Central memory CD8-positive, alpha-beta T cell (primary cell): ENCODE data around the gene MAMDC2.

Experiments used
- ATAC-seq: fragments of 150-1000 bp; cut with Tn5 transposase; replicated peaks from 2 replicates; pipeline ENCODE4 v1.10.0; 2022; ENCODE audit warnings: mild to moderate bottlenecking, moderate FRiP score, moderate number of reproducible peaks; ENCODE audit not compliant: poor library complexity, severe bottlenecking; ENCODE audit errors: extremely low read depth
- DNase-seq, 2 donors: peaks; one replicate each; pipeline ENCODE4 v3.0.0; 2021; ENCODE audit warnings: low spot score in 2 of 2
- H3K27ac Mint-ChIP-seq: one replicate; pipeline ENCODE4 v1.8.0; 2022; ENCODE audit warnings: low read depth, mild to moderate bottlenecking, moderate library complexity, mixed read lengths
- H3K27me3 Mint-ChIP-seq: one replicate; pipeline ENCODE4 v1.8.0; 2022; ENCODE audit warnings: mixed read lengths
- H3K36me3 Mint-ChIP-seq: one replicate; pipeline ENCODE4 v1.8.0; 2022; ENCODE audit warnings: mild to moderate bottlenecking, moderate library complexity, mixed read lengths; ENCODE audit not compliant: insufficient read depth
- H3K4me1 Mint-ChIP-seq: one replicate; pipeline ENCODE4 v1.8.0; 2022; ENCODE audit warnings: mixed read lengths
- H3K4me3 Mint-ChIP-seq: one replicate; pipeline ENCODE4 v1.8.0; 2022; ENCODE audit warnings: mild to moderate bottlenecking, moderate library complexity, mixed read lengths
- H3K9me3 Mint-ChIP-seq: one replicate; pipeline ENCODE4 v1.8.0; 2022; ENCODE audit warnings: mixed read lengths

Gene MAMDC2

DNA sequence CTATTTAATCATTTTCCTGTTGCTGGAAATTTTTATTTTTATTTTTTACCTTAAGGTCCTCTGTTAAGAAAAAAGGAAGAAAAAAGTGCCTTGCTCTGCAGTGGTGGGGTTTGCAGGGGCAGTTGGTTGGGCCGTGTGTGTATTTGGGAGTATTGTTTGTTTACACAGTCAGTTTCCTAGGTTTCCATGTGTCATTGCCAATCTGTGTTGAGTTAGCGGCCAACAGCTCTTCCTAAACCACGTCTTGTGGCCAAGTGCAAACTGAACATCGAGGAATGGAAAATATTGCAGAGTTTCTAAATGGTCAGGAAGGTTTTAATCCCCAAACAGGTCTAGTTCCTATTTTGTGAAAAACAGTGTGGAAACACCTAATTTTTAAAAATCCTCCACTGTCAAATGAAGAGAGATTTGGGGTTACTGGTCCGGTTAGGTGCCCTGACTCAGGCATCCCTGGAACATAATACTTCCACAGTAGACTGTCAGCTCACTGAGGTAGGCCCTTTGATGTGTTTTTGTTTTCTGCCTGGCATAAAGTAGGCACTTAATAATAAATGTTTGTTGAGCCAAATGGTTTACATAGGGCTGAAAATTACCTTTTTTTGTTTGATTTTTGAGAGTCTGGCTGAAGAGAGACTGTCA lies 37.0 kb downstream of the MAMDC2 start:
- H3K27ac Mint-ChIP-seq = no peak overlapping the region
- no peaks in the 10 kb centered on the region for H3K9me3 Mint-ChIP-seq
- H3K36me3 Mint-ChIP-seq = no peaks in the 10 kb centered on the region
- ATAC-seq = no peak
- no peak overlapping the region for H3K4me3 Mint-ChIP-seq
- peaks cover 36% of the 10 kb centered on the region for H3K27me3 Mint-ChIP-seq
- no peak for DNase-seq
- no peaks in the 10 kb centered on the region for H3K4me1 Mint-ChIP-seq

DNA sequence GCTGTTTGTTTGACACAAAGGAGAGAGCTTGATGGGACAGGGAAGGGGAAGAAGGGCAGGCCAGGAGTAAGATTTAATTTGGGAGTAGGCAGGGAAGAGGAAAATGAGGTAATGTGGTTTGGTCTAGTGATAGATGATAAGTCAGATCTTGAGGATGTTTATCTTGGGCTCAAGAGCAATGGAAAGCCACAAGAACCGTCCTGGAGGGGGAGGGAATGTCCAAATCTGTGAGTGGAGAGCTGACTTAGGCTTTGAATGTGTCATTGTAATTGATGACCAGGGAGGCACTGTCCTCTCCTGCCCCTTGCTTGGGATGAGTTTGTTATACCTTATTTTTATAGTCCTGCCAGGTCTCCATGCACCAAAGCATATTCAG lies 37.5 kb downstream of the MAMDC2 start:
- no peak overlapping the region for H3K27ac Mint-ChIP-seq
- ATAC-seq (no peak), DNase-seq (no peak)
- H3K9me3 Mint-ChIP-seq = no peaks in the 10 kb centered on the region
- H3K36me3 Mint-ChIP-seq = no peaks in the 10 kb centered on the region
- H3K4me3 Mint-ChIP-seq = no peak overlapping the region
- peaks cover 36% of the 10 kb centered on the region for H3K27me3 Mint-ChIP-seq
- no peaks in the 10 kb centered on the region for H3K4me1 Mint-ChIP-seq

DNA sequence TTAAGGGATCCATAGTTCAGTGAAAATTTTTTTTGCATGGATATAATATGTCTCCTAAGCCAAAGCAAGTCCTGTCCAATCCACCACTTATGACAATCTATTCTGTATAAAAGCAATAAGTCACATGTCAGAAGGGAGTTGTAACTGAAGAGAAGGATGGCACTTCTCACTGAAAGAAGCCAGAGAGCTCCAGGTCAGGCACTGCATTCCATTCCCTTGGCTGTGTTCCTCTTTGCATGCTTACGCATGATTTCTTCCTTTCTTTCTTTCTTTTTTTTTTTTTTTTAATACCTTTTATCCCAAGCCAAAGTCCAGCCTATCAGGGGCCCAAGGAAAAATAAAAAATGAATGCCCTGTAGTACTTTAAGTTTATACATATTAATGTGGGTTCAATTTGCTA lies 39.8 kb downstream of the MAMDC2 start:
- H3K27me3 Mint-ChIP-seq = peaks cover 36% of the 10 kb centered on the region
- ATAC-seq (no peak), DNase-seq (no peak)

DNA sequence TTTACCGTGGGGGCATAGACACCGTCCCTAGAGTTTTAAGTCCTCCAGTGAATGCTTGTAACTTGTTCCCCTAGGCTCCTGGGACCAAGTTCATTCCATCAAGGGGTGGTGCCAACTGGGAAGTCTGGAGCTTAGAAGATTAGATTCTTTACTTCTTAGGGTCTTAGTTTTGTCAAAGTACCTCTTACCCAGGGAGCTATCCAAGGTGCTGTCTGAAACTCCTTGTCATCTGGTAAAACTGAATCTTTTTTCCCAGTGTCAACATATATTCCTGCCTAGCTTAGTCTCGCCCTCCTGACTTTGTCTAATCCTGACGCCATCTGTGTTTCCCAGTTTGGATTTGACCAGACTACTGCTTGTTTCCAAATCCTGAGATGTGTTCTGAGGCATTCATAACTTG lies 41.6 kb downstream of the MAMDC2 start:
- Mint-ChIP-seq H3K36me3 (no peaks in the 10 kb centered on the region), H3K27ac (no peak overlapping the region), H3K4me3 (no peak overlapping the region), H3K9me3 (no peaks in the 10 kb centered on the region), H3K4me1 (no peaks in the 10 kb centered on the region), H3K27me3 (peaks cover 18% of the 10 kb centered on the region)
- ATAC-seq (no peak), DNase-seq (no peak)

More for the DNA sequence above, 39.8 kb downstream of the MAMDC2 start:
- no peaks in the 10 kb centered on the region for H3K4me1 Mint-ChIP-seq
- no peak overlapping the region for H3K27ac Mint-ChIP-seq
- no peak overlapping the region for H3K4me3 Mint-ChIP-seq
- H3K36me3 Mint-ChIP-seq = no peaks in the 10 kb centered on the region
- H3K9me3 Mint-ChIP-seq = no peaks in the 10 kb centered on the region

DNA sequence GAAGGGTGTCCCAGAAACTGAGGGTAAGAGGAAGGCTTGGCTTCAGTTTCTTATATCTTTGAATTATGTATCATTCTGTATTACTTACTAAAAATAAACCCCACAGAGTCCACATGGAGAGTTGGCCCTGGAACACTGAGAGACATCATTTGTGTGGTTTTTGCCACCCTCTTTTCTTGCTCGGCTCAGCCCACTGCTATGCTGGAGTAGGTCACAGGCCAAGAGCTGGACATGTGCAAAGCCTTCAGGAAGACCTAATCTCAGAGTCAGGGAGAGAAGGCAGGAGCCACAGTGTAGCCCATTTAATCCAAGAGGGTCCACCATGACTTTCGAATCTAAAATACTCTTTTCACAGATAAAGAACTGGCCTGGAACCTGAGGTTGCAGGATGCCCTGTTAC lies 47.5 kb downstream of the MAMDC2 start:
- Mint-ChIP-seq H3K4me3 (no peak overlapping the region), H3K9me3 (no peaks in the 10 kb centered on the region), H3K36me3 (no peaks in the 10 kb centered on the region), H3K27ac (no peak overlapping the region), H3K4me1 (no peaks in the 10 kb centered on the region), H3K27me3 (peaks cover 24% of the 10 kb centered on the region)
- ATAC-seq (no peak), DNase-seq (no peak)

DNA sequence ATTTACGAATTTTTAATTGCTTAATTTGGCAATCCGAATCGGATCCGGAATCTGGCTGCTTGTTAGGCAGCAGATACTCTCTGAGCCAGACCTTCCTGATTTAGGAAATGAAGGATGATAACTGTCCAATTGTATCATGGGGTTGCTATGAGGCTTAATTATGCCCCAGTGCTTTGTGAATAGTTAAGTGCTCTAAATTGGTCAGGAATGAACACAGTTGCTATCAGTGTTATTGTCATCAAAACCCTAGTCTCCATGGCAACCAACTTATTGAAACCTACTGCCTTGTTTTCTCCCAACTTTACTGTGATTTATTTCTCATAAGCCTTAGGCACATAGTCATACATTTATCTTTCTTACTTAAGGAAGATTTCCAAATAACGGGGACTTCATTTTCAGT lies 47.9 kb downstream of the MAMDC2 start:
- DNase-seq (no peak), ATAC-seq (no peak)
- H3K4me1 Mint-ChIP-seq = no peaks in the 10 kb centered on the region
- peaks cover 29% of the 10 kb centered on the region for H3K27me3 Mint-ChIP-seq
- no peaks in the 10 kb centered on the region for H3K9me3 Mint-ChIP-seq
- no peak overlapping the region for H3K4me3 Mint-ChIP-seq
- H3K27ac Mint-ChIP-seq = no peak overlapping the region
- H3K36me3 Mint-ChIP-seq = no peaks in the 10 kb centered on the region

DNA sequence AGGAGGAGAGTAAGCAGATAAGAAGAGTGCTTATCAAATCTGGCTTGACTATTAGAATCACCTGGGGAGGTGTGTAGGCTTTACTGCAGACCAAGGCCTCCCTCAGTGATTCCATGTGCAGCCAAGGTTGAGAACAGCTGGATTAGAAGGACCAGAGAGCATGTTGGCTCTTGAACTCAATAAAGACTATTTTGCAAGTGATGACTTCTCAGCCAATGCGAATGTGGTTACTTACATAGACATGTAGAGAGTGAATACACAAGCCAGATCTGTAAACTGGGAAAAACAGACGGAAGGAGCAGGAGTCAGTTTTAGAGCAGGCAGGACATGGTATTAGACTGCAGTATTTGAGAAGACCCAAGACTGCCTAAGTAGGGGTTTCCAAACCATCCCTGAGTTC lies 48.5 kb downstream of the MAMDC2 start:
- no peak for DNase-seq
- Mint-ChIP-seq H3K27ac (no peak overlapping the region), H3K27me3 (peaks cover 31% of the 10 kb centered on the region), H3K4me3 (no peak overlapping the region), H3K9me3 (no peaks in the 10 kb centered on the region), H3K36me3 (no peaks in the 10 kb centered on the region), H3K4me1 (no peaks in the 10 kb centered on the region)
- no peak for ATAC-seq

DNA sequence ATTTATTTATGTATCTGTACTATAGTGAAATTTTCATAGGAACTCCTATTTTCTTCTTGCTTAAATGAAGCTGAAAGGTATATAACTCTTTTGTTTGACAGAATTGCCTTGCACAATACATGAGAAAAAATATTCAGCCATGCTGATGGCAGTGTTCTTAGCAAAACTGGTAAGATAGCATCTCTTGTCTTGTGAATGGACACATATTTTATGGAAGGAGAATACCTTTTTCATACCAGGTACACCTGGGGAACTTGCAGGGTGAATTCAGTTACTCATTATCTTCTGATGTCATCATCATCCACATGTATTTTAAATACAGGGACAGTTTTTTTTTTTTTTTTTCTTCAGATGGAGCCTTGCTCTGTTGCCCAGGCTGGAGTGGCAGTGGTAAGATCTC lies 49.4 kb downstream of the MAMDC2 start:
- no peaks in the 10 kb centered on the region for H3K4me1 Mint-ChIP-seq
- no peak overlapping the region for H3K4me3 Mint-ChIP-seq
- no peak for ATAC-seq
- H3K9me3 Mint-ChIP-seq = no peaks in the 10 kb centered on the region
- H3K36me3 Mint-ChIP-seq = no peaks in the 10 kb centered on the region
- H3K27ac Mint-ChIP-seq = no peak overlapping the region
- peaks cover 28% of the 10 kb centered on the region for H3K27me3 Mint-ChIP-seq
- DNase-seq = no peak

DNA sequence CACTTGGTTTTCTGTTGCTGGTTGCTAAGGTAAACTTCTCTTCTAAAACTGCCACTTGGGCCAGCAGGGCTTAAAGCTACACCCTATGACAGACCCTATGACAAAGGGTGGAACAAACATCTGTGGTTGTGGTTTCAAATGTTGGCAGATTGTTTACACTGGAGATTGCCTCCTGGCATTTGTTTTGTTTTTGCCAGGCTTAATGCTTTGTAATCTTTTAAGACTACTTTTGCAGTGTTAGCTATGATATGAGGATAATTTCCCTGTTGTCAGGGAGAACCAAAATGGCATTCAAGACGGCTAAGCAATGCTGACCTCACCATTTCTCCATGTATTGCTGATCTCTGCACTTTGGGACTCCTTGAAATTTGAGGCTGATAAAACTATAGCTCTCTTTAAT lies 50.3 kb downstream of the MAMDC2 start:
- H3K36me3 Mint-ChIP-seq = no peaks in the 10 kb centered on the region
- H3K27ac Mint-ChIP-seq = no peak overlapping the region
- DNase-seq = no peak
- no peaks in the 10 kb centered on the region for H3K4me1 Mint-ChIP-seq
- ATAC-seq = no peak
- H3K4me3 Mint-ChIP-seq = no peak overlapping the region
- no peaks in the 10 kb centered on the region for H3K9me3 Mint-ChIP-seq
- H3K27me3 Mint-ChIP-seq = peaks cover 28% of the 10 kb centered on the region

DNA sequence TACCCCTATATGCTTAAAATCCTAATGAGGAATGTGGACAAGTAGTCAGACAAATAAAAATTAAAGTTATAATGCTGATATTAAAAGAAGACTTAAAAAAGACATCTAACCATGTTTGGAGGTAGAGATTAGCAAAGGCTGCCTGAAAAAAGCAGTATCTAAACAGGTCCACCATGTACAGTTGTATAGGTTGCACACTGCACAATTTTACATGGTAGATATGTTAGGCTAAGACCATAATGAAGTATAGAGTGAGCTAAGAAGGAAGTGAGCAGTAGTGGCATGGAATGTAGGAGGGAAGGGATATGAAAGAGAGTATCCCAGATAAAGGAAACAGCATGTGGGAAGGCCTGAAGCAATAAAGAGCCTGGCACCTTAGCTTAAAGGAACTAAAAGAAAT lies 51.1 kb downstream of the MAMDC2 start:
- H3K9me3 Mint-ChIP-seq = no peaks in the 10 kb centered on the region
- H3K36me3 Mint-ChIP-seq = no peaks in the 10 kb centered on the region
- no peak overlapping the region for H3K27ac Mint-ChIP-seq
- H3K4me3 Mint-ChIP-seq = no peak overlapping the region
- ATAC-seq (no peak), DNase-seq (no peak)
- H3K4me1 Mint-ChIP-seq = no peaks in the 10 kb centered on the region
- peaks cover 28% of the 10 kb centered on the region for H3K27me3 Mint-ChIP-seq

DNA sequence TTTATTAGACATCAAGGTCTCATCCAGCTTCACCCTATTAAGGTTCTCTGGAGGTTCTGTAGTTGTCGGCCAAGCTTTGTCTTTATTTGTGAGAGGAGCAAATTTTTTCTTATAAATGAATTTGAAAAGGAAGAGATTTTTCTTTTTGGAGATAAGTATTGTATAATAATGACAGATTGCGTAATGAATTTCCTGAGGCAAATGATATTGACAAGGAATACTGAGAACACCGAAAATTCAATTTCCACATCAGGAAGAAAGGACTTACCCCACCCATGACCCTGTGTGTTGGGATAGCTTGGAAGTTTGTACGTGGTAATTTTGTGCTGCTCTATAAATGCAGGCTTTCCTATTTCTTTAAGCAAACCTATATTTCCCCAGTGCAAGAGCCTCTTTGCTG lies 53.5 kb downstream of the MAMDC2 start:
- Mint-ChIP-seq H3K4me1 (no peaks in the 10 kb centered on the region), H3K4me3 (no peak overlapping the region), H3K27ac (no peak overlapping the region), H3K36me3 (no peaks in the 10 kb centered on the region), H3K9me3 (no peaks in the 10 kb centered on the region), H3K27me3 (peaks cover 28% of the 10 kb centered on the region)
- DNase-seq (no peak), ATAC-seq (no peak)

DNA sequence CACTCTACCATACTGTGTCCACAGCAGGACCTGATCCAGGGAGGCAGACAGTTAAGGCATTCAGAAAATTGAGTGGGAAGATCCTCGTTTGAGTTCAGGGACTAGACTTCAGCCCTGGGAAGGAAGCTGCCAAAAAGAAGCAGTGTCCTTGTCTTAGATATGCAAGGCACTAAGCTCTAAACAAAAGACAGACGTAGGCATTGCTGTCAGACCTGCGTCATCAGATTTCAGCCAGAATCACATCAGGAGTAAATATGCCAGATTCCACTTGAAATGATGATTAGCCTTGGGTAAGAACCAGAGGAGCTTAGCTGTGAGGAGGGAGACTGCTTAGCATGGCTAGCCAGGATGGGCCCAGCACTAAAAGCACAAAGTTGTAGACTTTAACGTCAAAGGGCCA lies 56.7 kb downstream of the MAMDC2 start:
- Mint-ChIP-seq H3K4me3 (no peak overlapping the region), H3K9me3 (no peaks in the 10 kb centered on the region), H3K27ac (no peak overlapping the region), H3K36me3 (peaks cover 2% of the 10 kb centered on the region), H3K4me1 (no peaks in the 10 kb centered on the region), H3K27me3 (peaks cover 20% of the 10 kb centered on the region)
- DNase-seq (no peak), ATAC-seq (no peak)

DNA sequence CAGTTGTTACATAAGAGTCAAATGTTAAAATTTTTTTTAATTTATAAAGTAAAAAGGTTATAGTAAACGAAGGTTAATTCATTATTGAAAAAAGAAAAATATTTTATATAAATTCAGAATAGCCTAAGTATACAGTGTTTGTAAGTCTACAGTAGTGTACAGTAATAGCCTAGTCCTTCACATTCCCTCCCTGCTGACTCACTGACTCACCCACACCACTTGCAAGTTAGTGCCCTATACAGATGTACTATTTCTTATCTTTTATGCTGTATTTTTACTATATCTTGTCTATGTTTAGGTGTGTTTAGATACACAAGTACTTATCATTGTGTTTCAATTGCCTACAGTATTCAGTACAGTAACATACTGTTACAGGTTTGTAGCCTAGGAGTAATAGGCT lies 57.6 kb downstream of the MAMDC2 start:
- Mint-ChIP-seq H3K27me3 (peaks cover 15% of the 10 kb centered on the region), H3K36me3 (peaks cover 2% of the 10 kb centered on the region), H3K27ac (no peak overlapping the region), H3K4me1 (no peaks in the 10 kb centered on the region), H3K9me3 (no peaks in the 10 kb centered on the region), H3K4me3 (no peak overlapping the region)
- DNase-seq = no peak
- ATAC-seq = no peak

DNA sequence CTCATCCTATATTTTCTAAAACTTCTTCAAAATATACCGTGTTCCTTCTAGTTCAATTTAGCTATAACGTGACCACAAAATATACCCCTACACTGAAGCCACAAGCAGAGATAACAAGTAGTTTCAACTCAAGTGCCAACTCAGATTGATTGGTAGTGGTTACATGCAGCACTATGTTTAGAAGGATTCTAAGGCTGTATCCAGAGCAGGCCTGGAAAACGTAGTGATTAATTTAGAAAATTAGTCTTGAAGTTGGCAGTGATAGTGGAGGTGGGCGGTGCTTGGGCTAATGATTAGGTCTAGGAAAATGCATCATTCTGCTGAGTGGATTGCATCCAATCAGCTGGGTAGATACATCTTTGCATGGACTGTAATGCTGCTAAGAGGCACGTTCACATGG lies 61.5 kb downstream of the MAMDC2 start:
- Mint-ChIP-seq H3K27ac (no peak overlapping the region), H3K27me3 (peaks cover 17% of the 10 kb centered on the region), H3K4me1 (no peaks in the 10 kb centered on the region), H3K9me3 (no peaks in the 10 kb centered on the region), H3K36me3 (peaks cover 2% of the 10 kb centered on the region), H3K4me3 (no peak overlapping the region)
- DNase-seq (no peak), ATAC-seq (no peak)
